GM19467 (cell line): ENCODE measurements around the gene PLCL1.

ENCODE experiments used
- ATAC-seq: cut with Tn5 transposase; IDR thresholded peaks from one replicate; pipeline ENCODE4 v1.9.1; 2021; ENCODE audit warnings: mild to moderate bottlenecking, moderate library complexity; ENCODE audit not compliant: unreplicated experiment

The PLCL1 gene

DNA sequence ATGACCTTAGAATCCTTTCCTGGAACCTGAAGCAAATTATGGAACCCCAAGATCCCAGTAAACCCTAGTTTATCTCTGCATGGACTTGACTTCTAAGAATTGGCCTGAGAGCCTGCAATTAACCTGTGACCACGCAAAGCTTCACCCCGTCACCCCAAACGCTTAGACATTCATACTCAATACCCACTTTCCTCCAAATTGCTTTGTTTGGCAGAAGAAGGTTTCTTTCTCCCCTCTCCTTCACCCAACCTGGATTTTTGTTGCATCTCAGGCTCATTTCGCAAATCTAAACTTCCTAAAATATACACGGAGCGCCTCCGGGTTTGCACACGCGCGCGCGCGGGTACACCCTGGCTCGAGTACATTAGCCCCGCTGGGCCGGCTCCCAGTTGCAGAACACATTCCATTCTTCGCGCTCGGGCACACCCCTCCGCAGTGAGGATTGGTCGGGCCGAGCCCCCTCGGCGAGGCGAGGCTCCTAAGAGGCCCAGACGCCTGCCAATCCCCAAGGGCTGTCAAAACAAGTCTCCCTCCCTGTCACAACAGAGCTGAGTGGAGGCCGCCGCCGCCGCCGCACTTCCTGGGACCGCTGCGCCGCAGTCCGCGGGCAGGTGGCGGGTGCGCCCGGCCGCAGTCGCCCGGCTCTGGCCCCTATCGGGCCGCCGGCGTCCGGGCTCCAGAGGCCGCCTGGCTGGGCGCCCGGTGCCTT lies at the start of gene PLCL1:
TSS of gene PLCL1 (plus strand) at position 545 of the 709 bp plus-strand sequence.
- ATAC-seq: peak; percentile 100

DNA sequence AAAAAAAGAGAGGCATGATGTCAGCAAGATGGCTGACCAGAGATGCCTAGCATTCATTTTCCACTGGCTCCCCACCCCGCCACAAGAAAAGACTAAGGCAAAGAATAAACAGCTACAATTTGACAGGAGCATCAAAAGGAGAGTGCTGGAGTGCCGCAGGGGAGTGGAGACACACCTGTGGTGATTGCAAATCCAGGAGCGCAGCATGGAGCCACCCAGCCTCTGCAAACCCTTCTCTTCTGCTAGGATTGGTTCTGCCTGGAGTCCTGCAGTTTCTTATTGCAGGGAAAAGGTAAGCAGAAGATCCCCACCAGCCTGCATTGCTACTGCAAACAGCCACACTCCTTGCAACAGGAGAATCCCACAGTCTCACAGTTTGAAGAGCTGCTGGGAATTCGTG lies 45.4 kb upstream of the PLCL1 start:
- no peak for ATAC-seq

DNA sequence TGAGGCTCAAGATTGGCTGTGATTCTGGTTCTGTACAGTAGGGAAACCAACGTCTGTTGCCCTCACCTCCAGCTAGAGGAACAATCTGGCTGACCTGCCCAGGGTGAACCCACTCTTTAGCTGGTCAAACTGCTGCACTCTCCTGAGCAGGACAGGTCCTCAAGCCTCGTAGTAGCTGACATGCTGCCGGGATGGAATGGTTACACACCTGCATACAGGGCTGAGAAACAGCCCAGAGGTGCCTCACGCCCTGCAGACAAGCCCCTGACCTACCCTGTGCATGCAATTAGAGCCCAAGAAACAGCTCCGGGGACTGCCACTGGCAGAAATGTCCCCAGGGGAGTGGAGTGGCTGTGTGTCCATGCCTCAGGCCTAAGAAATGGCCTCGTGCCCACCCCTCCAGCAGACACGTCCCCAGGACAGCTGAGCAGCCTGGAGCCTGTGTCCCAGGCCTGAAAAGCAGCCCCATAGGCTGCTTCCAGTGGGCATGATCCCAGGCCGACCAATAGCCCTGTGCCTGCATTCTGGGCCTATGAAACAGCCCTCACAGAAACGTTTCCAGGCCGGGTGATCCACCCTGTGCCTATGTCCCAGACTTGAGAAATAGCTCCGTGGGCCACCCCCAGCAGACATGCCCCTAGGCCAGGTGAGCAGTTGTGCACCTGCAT lies 44.6 kb upstream of the PLCL1 start:
- ATAC-seq: no peak

DNA sequence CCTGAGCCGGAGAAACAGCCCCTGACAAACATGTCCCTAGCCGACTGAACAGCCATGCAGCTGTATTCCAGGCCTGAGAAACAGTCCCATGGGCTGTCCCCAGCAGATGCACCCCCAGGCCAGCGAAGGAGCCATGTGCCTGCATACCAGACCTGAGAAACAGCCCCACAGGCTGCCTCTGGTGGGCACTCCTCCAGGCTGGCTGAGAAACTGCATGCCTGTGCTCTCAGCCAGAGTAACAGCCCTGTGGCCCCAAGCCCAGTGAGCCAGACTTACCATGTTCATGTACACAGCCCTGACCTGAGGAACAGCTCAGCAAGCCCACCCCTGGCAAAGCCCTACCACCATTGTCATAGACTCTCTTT lies 44.1 kb upstream of the PLCL1 start:
- no peak for ATAC-seq

DNA sequence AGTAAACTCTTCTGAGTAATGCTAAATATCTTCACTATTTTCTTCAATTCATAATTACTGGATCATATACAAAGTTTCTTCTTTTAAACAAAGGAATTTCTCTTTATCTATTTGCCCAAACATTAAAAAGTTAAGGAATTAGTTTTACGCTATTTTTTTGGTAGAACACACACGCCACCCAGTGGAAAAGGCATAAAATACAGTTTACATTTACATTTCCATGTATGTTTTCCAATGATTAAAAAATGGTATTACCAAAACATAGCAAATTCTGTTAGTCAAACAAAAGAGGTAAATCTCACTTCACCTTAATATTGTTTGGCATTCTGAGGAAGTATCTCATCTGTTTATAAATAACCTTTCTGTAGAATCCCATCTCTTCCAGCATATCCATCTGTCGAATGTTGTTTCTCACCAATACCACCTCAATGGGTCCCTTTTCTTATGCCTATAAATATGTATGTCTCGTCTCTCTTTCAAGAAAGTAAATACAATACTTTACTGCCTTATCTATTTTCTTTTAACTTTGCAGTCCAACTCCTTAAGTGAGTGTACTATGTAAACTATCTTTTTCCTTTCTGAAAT lies 26.5 kb upstream of the PLCL1 start:
- no peak for ATAC-seq

DNA sequence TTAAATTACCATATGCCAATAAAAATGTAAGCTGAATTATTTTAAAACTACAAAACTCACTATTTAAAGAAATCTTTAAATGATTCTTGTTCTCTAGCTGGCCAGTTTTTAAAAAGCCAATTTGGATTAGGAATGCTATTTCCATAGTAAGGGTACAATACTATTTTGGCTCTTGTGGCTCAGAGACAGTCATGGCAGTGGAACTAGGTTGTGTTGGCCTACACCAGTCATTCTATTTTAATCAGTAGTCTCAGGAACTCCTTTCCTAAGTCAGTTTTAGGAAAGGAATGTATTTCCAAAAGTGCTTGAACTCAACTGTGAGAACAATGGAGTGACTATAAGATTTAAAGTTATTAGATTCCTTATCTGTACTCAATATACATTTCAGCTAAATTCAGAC lies 25.1 kb upstream of the PLCL1 start:
- ATAC-seq: no peak

DNA sequence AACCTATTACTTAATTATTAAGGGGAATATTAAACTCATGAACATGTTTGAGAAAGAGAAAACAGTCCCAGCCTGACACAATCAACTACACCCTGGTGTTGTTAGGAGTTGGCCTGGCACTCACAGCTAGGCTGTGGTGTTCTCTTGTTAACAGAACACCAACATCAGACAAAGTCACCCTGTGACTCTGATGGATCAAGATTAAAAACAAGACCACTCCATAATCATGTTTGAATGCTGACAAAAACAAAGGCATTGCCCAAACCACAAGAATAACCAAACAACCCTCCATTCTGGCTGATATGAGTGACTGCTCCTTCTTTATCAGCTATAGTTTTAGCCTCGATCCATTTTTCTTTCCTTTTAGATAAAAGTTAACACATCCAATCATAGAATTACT lies 22.3 kb upstream of the PLCL1 start:
- no peak for ATAC-seq

DNA sequence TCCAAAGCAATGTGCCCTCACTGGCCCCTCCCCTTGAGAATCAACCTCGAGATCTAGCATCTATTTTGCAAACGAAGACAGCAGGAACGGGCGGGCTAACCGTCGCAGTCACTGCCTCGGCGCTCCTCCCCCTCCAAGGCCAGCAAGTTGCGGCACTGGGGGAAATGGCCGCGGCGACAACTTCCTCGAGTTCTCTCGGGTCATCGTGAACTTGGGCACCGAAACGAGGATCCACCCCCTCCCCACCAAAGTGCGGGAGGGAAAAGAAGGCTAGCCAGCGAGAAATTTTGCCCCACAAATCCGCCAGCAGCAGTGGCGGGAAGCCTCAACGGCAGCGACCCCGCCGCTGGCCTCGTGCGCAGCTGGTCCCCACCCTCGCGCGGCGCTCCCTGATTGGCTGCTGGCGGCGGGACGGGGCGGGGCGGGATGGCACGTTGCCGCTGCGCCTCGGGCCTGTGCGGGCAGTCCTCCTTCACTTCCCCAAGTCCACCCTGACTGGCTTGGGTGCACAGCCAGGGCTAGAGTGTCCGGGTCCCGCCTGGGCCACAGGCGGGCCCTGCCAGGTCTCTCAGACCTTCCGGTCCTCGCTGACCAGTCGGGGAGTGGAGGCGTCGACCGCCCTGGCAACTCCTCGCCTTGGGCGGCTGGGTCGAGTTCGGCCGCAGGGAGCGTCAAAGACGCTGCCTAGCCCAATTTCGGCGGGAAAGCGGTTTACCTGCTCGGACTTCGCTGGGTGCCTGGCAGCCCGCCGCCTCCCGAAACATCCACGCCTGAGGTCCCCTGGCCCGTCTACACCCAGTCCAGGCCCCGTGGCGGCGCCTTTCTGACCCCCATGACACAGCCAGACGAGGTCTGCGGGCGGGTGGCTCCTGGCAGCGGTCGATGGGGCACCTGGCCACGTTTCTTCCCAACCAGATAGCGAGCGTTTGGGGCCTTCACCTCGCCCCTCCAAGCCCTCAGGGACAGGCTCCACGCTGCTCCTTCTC lies 19.1 kb upstream of the PLCL1 start, which contains the start of gene BOLL:
TSS of gene BOLL (minus strand) at position 364 of the 986 bp plus-strand sequence. CDS start 3,469 bp downstream, outside the sequence.
- ATAC-seq: no peak

DNA sequence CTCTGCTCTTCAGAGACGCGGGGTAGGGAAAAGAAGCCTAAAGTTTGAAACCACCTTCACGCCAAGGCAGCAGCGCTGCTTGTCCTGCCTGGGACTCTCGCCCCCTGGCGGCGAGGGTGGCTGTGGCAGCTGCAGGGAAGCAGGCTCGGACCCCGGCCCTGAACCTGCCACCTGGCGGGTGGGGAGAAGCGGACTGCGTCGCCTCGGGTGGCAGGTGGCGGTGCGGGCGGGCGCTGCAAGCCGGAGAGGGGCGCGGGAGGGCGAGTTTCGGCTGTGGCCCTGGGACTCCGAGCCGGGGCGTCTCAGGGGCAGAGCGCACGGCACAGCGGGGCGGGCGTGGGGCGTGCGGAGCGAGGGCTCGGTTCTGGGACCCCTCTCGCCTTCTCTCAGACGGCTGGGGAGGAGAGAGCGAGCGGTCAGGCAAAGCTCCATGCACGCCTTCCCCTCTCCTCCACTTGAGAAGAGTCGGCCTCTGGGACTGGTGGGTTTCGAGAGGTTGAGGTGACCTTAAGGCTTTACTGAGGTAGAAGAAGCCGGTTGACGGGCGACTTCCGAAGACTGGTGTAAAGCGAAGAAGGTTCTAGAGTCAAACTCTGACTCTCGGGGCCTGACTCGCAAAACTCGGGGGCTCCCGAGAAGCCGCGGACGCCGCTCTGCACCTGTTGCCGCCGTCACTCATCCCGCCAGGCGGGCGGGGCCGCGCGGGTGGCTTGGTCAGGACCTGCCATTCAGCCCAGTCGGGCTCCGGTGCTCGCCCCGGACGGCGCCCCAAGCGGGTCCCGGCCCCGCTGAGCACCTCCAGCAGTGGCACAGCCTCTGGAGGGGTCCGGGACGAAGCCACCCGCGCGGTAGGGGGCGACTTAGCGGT lies 18.1 kb upstream of the PLCL1 start:
- ATAC-seq: peak; percentile 68

DNA sequence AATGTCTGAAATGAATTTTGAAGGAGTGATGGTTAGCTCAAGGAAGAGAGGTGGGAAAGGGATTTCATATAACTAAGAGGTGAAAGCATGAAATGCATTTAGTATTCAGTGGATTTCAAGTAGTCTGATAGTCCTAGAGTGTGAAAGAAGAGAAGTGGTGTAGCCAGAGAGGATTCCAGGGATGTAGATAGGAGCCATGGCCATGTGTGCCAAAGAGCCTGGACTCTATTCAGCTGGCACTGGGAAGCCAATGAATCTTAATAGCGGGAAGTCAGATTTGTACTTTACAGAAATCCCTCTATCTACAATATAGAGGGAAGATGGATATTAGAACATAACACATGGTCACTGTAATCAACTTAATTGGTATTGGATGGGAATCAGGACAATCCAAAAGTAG lies 10.9 kb upstream of the PLCL1 start:
- ATAC-seq: no peak

DNA sequence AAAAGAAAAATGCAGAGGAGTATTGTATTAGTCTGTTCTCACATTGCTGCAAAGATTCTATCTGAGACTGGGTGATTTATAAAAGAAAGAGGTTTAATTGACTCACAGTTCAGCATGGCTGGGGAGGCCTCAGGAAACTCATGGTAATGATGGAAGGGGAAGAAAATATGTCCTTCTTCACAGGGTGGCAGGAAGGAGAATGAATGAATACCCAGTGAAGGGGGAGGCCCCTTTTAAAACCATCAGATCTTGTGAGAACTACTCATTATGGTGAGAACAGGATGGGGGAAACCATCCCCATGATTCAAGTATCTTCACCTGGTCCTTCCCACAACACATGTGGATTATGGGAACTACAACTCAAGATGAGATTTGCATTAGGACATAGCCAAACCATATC lies 9.1 kb upstream of the PLCL1 start:
- ATAC-seq: no peak

DNA sequence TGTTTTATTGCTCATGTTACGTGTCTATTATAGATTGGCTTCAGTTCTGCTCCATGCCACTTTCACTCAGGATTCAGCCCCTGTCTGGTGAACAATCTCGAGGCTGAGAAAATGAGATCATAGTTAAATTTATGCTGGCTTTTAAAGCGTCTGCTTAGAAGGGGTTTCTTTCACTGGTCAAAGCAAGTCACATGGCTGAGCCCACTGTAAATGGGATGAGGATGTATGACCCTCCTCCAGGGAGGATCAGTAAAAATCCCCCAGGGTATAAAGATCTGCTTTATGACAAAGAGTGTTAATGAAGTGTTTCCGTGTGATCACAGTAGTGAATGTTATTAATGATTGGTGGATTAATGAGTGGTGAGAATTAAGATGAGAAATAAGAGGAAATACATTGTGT lies 6.2 kb upstream of the PLCL1 start:
- no peak for ATAC-seq

DNA sequence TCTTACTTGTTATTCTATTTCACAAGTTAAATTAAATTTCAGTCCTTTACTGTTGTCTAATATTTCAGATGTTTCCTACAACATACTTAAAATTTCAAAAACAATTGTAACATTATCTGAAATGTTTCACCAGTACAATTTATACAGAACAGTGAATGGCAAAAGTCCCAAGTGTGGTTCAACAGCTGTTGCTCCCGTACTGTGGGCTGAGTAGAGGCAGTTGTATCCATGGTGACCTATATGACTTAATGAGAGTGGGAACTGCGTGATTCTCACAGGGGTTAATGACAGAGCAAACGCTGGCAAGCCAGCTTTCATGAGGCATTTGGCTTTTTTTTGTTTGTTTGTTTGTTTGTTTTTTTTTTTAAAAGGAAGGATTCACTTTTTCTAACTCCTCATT lies 5.3 kb upstream of the PLCL1 start:
- ATAC-seq: no peak

DNA sequence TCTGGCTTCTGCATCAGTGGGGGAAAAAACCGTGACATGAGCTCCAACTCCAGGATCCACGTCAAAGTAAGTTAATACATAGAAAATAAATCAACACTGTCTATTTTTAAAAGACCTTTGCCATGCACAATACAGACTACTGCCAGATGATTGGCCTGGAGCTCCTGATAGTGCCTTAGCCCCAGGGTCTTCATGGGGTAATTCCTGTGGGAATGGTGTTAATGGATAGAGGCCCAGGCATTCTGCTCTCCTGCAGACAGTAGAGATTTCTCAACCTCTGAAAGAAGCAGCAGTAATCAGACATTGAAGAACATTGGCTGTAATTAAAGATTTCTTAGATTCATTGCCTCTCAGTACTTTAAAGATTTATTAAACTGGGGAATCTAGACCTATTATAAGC lies 4.3 kb upstream of the PLCL1 start:
- ATAC-seq: no peak

DNA sequence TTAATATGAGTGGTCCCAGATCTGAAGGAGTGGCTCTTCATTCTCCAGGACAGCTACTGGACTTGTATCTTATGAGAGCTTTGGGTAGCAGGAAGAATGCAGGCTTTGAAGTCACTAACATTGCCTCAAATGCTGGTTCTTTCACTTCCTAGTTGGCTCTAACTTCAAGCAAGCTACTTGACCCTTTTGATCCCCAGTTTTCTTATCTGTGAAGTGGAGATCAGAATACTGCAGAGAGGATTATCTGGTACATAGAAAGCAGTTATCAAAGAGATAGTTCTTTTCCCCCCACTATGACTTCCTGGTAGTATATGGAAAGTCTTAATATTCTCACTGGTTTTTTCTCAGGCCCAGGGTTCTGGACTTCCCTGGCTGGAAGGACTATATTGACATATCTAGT lies 3.4 kb upstream of the PLCL1 start:
- no peak for ATAC-seq

DNA sequence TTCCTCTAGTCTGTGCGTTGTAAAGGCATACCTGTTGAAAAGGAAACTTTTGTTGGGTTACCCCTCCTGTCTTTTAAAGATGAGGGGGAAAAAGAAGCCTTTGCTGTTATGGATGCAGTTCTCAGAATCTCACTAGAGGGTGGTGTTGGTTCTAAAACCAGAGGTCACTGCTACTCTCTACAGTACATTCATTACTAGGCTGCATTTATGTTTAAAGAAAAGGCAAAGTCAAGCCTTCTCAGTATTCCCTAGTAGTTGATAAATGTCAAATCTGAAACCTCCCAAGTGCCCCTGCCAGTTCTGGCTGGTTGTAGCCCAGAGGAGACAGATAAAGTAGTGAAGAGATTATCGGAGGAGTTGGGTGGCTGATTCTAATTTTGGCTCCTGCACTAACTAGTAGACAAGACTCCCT lies 1.4 kb upstream of the PLCL1 start:
- ATAC-seq: no peak

DNA sequence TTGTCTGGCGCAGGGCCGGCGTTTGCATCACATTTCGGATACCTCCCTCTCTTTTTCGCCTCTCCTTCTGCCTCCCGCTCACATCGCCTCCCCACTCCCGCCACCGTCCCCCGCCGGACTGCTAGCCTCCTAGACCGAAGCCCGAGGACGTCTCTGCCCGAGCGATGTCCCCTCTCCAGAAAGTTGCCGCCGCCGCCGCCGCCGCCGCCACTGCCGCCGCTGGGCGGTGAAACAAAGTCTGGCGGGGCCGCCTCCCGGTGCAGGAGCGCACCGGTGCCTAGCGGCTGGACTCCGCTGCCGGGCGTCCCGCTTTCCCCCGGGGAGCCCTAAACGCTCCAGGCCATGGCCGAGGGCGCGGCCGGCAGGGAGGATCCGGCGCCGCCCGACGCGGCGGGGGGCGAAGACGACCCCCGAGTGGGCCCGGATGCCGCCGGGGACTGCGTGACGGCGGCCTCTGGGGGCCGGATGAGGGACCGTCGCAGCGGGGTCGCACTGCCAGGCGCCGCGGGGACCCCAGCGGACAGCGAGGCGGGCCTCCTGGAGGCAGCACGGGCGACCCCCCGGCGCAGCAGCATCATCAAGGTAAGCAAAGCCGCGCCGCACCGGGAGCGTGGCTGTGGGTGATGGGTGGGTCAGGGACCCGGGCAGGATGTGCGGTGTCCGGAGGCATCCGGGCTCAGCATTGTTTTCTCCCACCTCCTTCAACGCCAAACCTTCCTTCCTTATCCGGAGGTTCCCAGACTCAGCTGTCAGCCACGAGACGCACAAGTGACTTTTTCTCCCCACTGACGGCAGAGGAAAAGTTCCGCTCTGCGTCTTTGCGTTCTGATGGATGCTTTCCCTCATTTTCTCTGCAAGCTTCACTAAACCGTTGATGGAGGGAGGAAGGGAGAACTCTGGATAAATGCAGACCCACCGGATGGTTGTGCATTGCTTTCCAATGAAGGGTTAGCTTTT lies 643 bp downstream of the PLCL1 start:
- ATAC-seq: peak; percentile 19

DNA sequence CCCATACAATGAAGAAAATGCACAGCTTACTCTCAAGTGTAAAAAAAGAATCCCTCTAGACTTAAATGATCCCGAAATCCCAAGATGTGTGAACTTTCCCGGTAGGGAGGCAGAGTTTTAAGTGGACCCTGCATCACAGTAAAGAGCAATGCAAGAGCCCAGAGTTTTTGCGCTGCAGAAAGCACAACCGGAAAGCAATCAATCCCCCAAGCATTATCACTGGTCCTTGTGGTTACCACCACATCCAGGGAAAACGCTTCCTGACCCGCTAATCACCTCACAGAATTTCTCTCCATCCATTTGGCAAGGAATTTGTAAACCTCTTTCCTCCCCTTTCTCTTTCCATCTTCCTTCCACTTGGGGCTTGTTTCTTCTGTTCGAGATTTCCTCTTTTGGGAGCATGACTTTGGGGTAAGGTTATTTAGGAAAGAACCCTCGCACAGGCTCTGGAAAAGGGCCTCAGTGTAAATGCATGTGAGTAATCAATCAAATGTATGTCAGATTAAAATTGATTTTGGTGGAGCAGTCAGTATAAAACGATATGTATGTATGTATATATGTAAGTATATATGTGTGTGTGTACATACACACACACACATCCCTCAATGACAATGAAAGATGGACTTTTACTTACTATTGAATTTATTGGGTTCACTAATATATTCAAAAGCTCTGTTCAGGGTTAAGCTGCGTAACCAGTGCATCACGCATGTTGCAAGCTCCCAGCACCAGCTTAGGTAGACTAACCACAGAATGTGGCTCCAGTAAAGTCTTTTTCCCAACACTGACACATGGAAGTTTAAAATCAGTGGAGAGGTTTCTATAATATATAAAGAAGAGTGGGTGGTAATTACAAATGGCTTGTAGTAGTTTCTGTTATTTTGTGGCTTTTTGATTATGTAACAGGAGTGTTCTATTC lies 1.6 kb downstream of the PLCL1 start:
- no peak for ATAC-seq
